Hematopoietic multipotent progenitor cell treated with erythropoietin and hydrocortisone succinate and interleukin-3 and kit ligand, for 15 days (in vitro differentiated cells): ENCODE results near the gene ACTN4.
"Not testable (repeated sequence)": the region's sequence is repeated elsewhere in the genome, so short reads cannot be mapped to it uniquely, and the experiment has no call there.

Experiments
- DNase-seq: peaks from one replicate; pipeline ENCODE4 v3.0.0-alpha.2; 2015; ENCODE audit warnings: low spot score

The ACTN4 gene

DNA sequence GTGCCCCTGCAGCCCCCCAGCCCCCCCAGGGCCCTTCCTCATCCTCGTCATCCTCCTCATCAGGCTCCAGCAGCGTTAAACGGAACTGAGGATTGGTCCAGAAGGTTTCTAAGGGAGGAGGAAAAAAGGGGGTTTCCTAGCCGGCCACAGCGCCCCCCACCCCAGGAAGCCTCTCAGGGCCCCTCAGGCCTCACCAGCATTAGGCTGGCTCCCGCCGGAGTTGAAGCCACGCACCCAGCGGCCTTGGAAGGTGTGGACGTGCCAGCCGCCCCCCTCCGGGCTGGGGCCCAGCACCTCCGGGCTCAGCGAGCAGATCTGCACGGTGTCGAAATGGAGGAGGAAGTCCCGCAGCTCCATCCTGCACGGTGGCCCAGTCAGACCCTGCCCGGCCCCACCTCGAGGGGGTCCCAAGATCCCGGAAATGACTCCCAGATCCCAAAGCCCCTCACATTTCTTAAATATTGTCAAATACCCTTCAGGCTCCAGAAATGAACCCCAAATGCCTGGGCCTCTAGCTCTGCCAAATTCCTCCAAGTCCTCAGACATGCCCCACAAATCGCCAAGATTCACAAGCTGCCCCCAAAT lies 89.9 kb downstream of the ACTN4 start:
- DNase-seq: no peak

DNA sequence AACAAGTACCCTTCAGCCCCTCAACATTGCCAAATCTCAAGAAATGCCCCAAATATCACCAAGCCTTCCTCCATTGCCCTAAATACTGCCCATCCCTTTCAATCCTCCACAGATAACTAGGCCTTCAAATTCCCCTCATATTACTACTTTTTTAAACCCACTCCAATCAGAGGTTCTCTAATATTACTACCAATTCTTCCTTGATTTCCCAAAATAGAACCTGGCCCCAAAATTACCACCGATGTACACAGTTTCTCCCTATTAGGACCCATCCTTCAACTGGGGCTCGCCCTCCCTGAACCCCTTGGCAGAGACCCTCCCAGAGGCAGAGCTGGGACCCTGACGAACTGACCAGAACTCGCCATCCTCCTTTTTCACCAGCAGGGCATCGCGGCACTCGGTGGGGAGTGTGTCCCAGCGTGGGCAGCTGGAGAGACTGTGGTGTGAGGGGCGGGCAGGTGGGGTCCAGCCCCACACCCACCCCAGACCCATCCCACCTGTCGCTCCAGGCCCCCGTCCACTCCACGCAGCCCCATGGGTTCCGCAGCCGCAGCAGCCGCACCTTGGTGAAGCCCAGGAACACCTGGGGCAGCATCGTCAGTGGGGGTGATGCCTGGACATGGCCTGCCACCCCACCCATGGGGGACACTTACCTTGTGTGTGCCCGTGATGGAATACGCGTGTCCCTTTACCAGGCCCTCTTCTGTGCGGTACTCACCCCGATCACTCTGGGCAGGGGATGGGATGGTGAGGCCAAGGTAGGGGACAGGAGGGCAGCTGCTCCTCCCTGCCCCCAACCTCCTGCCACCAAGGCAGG lies 90.7 kb downstream of the ACTN4 start:
- no peak for DNase-seq

DNA sequence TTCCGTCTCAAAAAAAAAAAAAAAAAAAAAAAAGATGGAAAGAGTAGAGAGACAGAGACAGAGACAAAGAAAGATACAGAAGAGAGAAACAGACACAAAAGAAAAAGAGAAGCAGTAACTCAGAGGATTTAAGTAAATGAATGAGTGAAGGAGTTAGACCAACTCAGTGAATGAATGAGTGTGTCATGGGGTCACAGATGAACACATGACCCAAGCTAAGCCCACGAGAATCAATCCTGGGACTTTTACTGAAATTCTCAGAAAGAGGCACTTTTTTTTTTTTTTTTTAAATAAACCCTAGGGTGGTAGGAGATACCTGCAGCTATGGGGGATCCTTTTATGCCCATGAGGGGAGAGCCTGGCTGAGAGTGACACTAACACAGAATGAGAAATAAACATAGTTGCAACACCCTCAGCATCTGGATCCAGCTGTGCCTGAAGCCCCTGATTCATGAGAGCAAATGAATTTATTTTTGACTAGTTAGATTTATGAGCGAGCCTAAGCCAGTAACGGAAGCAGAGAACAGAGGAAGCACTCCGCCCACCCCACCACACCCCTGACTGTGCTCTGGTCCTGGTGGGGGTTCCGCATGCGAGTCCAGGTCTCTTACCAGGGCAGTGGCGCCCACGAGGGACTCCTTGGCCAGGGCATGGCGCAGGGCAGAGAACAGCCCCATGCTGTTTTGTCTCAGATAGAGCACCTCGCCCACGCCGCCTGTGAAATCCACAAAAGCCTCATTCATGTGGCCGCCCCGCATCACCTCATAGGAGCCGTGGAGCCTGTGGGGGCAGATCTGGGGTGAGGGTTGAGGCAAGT lies 92.2 kb downstream of the ACTN4 start:
- DNase-seq: no peak

DNA sequence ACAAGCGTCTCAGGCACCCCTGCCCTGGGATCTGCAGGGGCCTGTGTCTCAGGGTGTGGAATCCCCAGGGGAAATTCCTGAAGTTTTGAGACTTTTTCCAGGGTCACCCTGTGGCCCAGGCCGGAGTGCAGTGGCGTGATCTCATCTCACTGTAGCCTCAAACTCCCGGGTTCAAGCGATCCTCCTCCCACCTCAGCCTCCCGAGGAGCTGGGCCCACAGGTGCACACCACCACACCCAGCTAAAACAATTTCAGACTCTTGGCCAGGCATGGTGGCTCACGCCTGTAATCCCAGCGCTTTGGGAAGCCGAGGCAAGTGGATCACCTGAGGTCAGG lies 92.8 kb downstream of the ACTN4 start:
- DNase-seq: no peak

DNA sequence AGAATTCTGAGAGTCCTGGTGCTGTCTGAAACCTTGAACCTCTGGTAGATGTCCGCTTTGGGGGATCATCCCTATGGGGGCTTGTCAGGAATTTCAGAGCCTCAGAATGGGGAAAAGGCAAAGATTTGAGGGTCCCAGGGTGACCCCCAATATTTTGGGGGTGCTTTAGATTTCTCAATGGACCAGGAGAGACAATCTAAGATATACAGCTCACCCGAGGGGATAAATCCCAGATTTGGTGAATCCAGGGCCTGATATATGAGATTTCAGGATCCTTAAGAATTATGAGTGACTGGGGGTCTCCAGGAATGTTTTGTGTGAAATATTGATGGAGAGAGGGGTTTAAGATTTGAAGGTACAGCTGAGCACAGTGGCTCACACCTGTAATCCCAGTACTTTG lies 93.5 kb downstream of the ACTN4 start:
- DNase-seq: no peak

DNA sequence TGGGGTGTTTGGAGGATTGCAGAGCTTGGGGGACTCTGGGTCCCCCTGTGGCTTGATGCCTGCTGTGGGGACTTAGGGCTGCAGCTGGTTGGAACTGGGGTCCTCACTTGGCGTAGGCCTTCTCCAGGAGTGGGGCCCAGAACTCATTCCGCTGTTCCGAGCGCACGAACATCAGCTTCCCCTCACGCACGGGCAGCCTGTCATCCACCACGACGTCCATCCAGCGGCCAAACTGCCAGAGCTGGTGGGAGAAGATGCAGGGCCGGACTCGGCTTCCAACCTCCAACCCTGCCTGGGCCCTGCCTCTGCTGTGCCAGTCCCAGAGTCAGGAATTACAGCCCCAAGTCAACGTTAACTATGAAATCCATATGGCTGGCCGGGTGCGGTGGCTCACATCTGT lies 94.2 kb downstream of the ACTN4 start:
- DNase-seq: no peak

DNA sequence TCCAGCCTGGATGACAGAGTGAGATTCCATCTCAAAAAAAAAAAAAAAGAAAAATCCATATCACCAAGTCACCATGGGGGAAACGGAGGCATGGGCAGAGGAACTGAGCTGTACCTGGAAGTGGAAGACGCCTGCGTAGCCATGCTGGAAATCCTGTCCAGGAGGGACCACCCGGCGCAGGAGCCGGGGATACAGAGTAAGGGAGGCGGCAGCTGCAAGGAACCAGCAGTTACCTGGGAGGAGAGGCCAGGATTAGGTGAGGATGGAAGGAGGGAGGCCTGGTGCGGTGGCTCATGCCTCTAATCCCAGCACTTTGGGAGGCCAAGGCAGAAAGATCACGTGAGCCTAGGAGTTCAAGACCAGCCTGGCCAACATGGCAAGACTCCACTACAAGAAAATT lies 94.8 kb downstream of the ACTN4 start:
- DNase-seq: no peak

DNA sequence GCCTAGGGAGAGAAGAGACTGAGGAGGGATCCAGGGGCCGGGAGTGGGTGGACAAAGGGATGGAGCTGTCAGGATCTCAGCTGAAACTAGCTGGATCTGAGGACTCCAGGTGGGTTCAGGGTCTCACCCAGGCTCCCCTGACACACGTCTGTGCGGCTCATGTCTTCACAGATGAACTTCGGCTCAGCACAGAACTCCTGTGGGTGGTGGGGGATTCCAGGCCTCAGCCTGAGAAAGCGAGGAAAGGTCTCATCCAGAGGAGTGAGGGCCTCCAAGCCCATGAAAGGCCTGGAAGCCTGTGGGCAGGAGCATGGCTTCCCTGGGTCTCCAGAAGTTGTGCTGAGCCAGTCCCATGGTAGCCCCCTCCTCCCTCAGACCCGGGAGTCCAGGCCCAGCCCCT lies 95.5 kb downstream of the ACTN4 start:
- no peak for DNase-seq

DNA sequence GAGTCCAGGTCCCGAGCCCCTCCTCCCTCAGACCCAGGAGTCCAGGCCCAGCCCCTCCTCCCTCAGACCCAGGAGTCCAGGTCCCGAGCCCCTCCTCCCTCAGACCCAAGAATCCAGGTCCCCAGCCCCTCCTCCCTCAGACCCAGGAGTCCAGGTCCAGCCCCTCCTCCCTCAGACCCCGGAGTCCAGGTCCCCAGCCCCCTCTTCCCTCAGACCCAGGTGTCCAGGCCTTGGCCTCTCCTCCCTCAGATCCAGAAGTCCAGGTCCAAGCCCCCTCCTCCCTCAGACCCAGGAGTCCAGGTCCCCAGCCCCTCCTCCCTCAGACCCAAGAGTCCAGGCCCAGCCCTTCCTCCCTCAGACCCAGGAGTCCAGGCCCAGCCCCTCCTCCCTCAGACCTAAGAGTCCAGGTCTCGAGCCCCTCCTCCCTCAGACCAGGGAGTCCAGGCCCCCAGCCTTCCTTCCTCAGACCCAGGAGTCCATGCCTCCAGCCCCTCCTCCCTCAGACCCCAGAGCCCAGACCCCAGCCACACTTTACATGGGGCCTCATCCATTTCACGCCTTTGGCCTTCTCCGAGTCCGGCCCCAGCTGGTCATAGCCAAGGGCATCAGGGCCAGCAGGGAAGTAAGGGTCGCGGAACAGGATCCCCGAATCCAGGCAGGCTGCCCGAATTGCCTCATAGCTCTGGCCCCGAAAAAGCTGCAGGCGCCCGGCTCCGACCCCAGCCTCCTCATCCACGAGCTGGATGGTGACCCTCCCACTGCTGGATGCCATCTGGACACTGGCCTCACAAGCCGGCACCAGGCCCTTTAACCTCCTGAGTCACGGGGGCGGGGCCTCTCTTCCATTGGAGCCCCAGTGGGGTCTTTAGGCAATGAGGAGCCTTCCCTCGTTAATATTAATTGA lies 96.2 kb downstream of the ACTN4 start:
- DNase-seq: no peak

DNA sequence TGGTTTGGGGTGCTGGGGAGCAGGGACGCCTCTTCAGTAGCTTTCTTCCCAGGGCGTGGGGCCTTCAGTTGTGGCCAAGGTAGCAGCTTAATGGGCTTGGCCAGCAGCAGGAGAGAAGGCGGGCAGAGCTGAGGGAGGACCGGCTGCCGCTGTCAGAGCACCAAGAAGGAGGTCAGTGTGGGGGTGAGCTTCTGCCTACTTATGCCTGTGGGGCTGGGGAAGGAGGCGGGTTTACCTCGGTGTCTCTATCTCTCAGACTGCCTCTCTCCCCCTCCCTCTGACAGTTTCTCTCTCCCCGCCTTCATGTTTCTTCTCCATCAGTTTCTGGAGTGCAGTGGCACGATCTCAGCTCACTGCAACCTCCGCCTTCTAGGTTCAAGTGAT lies 96.8 kb downstream of the ACTN4 start, which contains the start of gene CAPN12:
Gene CAPN12, minus strand, starts transcription at position 177 of the 384 bp plus-strand sequence. CDS start 309 bp downstream, outside the sequence.
- DNase-seq: no peak

DNA sequence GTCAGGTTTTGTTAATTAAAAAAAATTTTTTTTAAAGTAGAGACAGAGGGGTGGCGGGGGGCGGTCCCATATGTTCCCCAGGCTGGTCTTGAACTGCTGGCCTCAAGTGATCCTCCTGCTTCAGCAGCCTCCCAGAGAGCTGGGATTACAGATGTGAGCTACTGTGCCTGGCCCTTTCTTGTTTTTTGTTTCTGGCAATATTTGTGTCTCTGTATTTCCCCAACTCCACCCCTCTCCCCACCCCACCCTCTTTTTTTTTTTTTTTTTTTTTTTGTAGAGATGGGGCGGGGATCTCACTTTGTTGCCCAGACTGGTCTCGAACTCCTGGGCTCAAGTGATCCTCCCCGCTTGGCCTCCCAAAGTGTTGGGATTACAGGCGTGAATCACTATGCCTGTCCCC lies 97.4 kb downstream of the ACTN4 start:
- no peak for DNase-seq

DNA sequence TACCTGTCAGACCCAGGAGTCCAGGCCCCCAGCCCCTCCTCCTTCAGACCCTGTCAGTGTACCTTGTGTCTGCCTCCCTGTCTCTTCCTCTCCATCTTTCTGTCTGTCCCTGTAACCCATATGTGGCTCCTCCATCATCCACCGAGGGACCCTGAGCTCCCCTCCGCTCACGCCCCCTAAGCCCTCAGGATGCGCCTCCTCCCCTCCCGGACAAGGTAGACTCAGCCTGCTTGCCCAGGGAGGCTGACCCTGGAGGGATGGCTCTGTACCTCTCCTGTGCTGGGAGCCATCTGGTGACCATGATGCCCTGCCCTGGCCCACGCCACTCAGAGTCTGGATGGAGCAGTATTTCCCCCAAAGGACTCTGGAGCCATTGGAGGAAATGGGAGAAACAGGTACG lies 97.9 kb downstream of the ACTN4 start:
- no peak for DNase-seq

DNA sequence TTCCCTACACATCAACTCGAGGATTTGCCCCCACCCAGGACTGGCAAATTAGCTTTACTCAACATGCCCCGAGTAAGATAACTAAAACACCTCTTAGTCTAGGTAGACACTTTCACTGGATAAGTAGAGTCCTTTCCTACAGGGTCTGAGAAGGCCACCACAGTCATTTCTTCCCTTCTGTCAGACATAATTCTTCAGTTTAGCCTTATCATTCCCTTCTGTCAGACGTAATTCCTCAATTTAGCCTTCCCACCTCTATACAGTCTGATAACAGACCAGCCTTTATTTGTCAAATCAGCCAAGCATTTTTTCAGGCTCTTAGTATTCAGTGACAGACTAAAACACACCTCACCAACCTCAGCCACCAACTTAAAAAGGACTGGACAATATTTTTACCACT lies 106.3 kb downstream of the ACTN4 start:
- not testable (repeated sequence) for DNase-seq

DNA sequence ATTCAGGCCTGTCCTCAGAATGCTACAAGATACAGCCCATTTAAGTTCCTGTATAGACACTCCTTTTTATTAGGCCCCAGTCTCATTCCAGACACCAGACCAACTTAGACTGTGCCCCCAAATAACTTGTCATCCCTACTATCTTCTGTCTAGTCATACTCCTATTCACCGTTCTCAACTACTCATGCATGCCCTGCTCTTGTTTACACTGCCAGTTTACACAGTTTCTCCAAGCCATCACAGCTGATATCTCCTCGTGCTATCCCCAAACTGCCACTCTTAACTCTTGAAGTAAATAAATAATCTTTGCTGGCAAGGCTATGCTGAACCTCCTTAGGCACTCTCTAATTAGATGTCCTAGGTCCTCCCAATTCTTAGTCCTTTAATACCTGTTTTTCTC lies 106.7 kb downstream of the ACTN4 start:
- DNase-seq: not testable (repeated sequence)

DNA sequence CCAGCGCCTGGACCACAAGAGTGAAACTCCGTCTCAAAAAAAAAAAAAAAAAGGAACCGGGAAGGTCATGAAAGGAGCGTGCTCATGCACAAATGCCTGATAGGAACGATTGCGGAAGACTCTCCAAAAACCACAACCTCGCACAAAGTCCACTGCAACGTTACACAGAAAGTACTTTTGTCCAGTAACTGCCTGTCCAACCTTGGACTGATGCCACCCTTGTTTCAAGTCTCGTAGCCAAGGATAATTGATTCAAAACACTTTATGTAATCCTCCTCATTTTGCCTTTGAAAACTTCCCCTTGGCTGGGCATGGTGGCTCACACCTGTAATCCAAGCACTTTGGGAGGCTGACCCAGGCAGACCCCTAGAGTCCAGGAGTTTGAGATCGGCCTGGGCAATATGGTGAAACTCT lies 112.1 kb downstream of the ACTN4 start:
- no peak for DNase-seq

DNA sequence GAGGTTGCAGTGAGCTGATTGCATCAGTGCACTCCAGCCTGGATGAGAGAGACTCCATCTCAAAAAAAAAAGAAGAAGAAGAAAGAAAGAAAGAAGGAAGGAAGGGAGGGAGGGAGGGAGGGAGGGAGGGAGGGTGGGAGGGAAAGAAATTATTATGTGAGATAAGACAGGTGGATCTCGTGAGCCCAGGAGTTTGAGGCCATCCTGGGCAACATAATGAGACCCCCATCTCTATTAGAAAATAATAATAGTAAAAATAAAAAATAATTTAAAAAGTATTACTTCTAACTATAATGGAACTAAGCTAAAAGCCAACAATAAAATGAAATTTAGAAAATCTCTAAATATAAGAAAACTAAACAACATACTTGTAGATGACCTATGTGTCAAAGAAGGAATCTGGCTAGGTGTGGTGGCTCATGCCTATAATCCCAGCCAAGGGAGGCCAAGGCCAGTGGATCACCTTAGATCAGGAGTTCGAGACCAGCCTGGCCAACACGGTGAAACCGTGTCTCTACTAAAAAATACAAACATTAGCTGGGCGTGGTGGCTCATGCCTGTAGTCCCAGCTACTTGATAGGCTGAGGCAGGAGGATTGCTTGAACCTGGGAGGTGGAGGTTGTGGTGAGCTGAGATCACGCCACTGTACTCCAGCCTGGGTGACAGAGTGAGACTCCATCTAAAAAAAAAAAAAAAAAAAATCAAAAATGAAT lies 113.5 kb downstream of the ACTN4 start:
- not testable (repeated sequence) for DNase-seq

DNA sequence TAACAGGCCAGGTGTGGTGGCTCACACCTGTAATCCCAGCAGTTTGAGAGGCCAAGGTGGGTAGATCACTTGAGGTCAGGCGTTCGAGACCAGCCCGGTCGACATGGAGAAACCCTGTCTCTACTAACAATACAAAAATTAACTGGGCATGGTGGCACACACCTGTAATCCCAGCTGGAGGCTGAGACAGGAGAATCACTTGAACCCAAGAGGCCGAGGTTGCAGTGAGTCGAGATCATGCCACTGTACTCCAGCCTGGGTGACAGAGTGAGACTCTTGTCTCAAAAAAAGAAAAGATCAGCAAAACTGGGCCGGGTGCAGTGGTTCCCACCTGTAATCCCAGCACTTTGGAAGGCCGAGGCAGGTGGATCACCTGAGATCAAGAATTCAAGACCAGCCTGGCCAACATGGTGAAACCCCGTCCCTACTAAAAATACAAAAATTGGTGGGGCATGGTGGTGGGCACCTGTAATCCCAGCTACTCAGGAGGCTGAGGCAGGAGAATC lies 114.5 kb downstream of the ACTN4 start:
- DNase-seq: not testable (repeated sequence)

DNA sequence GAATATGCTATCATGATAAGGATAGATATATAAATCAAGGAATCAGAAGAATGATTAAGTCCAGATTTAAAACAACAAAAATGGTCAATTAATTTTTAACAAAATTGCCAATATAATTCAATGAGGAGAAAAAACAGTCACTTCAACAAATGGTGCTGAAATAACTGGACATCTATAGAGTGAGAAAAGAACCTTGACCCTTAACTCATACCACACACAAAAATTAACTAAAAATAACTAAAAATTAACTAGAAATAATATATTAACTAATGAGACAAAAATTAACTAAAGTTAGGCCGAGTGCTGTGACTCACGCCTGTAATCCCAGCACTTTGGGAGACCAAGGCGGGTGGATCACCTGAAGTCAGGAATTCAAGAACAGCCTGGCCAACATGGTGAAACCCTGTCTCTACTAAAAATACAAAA lies 116.4 kb downstream of the ACTN4 start:
- no peak for DNase-seq

DNA sequence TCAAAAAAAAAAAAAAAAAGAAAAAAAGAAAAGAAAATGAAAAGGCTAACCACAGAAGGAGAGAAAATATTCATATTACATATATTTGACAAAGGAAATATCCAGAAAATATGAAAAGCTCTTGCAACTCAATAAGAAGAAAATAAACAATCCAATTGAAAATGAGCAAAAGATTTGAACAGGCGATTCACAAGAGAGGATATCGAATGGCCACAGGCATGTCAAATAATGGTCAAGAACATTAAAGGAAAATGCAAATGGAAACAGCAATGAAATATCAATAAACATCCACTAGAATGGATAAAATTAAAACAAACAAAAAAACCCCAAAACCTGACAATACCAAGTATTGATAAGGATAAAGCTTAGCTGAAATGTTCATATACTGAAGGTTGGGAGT lies 117.8 kb downstream of the ACTN4 start:
- DNase-seq: no peak

DNA sequence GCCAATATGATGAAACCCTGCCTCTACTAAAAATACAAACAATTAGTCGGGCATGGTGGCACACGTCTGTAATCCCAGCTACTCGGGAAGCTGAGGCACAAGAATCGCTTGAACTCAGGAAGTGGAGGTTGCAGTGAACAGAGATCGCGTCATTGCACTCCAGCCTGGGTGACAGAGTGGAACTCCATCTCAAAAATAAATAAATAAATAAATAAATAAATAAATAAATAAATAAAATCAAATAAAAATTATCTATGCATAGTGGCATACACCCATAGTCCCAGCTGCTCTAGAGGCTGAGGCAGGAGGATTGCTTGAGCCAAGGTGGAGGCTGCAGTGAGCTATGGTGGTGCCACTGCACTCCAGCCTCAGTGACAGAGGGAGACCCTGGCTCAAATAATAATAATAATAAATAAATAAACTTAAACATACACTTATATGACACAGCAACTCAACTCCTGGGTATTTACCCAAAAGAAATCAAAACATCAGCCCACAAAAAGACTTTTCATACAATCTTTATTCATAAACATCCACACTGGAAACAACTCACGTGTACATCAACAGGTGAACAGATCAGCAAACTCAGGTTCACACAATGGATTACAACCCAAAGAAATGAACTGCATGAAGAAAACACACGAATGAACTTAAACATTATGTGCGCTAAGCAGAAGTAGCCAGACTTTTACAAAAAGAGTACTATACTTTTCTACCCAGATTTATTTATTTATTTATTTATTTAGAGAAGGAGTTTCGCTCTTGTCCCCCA lies 119.0 kb downstream of the ACTN4 start:
- no peak for DNase-seq
